ENCODE results near the gene EHHADH. TPM values are rescaled to one million over a fixed set of nuclear protein-coding genes. Genes with fewer than 3 reads are reported as not detected.

EHHADH gene
- total and polyA plus RNA-seq, 4 donors = 3.8 to 4.7 (median 4.3) TPM

Small RNAs within 50 kb of the gene (small RNA-seq; reads per million reads assigned to genes)
- 0.06 reads per million for gene MIR5588 (ENCODE audit: low replicate concordance)

Other genes starting within 250 kb of the EHHADH start
- 10 to 100 TPM; 26.4 to 37.7 TPM for gene C3orf70, start 101.0 kb downstream of the EHHADH start, total RNA-seq
- 10 to 100 TPM; 43.8 to 55.0 TPM for gene C3orf70, start 101.0 kb downstream of the EHHADH start, polyA plus RNA-seq (ENCODE audit: insufficient read length in 2 of 2)
- 10 to 100 TPM; 35.3 to 39.8 TPM for gene MAP3K13, start 109.1 kb upstream of the EHHADH start, total RNA-seq
- gene MAP3K13, start 109.1 kb upstream of the EHHADH start, polyA plus RNA-seq (ENCODE audit: insufficient read length in 2 of 2) = 10 to 100 TPM; 43.6 to 56.3 TPM
- gene TMEM41A, start 245.0 kb upstream of the EHHADH start, total RNA-seq = 10 to 100 TPM; 15.3 to 16.5 TPM
- gene TMEM41A, start 245.0 kb upstream of the EHHADH start, polyA plus RNA-seq (ENCODE audit: insufficient read length in 2 of 2) = 10 to 100 TPM; 17.4 to 18.4 TPM

Data from spinal cord (tissue), 4 donors.